ENCODE data around the gene RBM10. TPM values are rescaled to one million over a fixed set of nuclear protein-coding genes. Genes with fewer than 3 reads are reported as not detected.

RBM10 gene
- total RNA-seq, 1 donor from 2014 or later, result 29.6 TPM

- Mint-ChIP-seq H3K4me3 (ENCODE audit: unreplicated experiment) (peak overlapping the region; percentile 6), H3K36me3 (ENCODE audit: low read depth) (no peaks in the 10 kb centered on the region), H3K27me3 (ENCODE audit: low read depth) (no peaks in the 10 kb centered on the region), H3K4me1 (ENCODE audit: low read depth) (peaks cover 15% of the 10 kb centered on the region), H3K27ac (ENCODE audit: unreplicated experiment) (peak overlapping the region; percentile 54), H3K9me3 (ENCODE audit: low read depth) (no peaks in the 10 kb centered on the region)
- no peak for TF ChIP-seq CTCF (IDR thresholded peaks at IDR 0.05)
- DNase-seq (ENCODE audit: low spot score), result no peak
Observed at GRCh38 chrX:47146936-47147859, 2.2 kb downstream of the RBM10 start.

- Mint-ChIP-seq H3K27me3 (ENCODE audit: low read depth) (no peaks in the 10 kb centered on the region), H3K4me3 (ENCODE audit: unreplicated experiment) (no peak overlapping the region), H3K36me3 (ENCODE audit: low read depth) (no peaks in the 10 kb centered on the region), H3K27ac (ENCODE audit: unreplicated experiment) (no peak overlapping the region), H3K4me1 (ENCODE audit: low read depth) (peaks cover 15% of the 10 kb centered on the region), H3K9me3 (ENCODE audit: low read depth) (no peaks in the 10 kb centered on the region)
- TF ChIP-seq CTCF (IDR thresholded peaks at IDR 0.05), result no peak
- no peak for DNase-seq (ENCODE audit: low spot score)
Observed at GRCh38 chrX:47148946-47149345, 3.9 kb downstream of the RBM10 start.

- H3K4me1 Mint-ChIP-seq (ENCODE audit: low read depth), result peaks cover 11% of the 10 kb centered on the region
- no peaks in the 10 kb centered on the region for H3K9me3 Mint-ChIP-seq (ENCODE audit: low read depth)
- no peaks in the 10 kb centered on the region for H3K27me3 Mint-ChIP-seq (ENCODE audit: low read depth)
- no peak for TF ChIP-seq CTCF (IDR thresholded peaks at IDR 0.05)
- no peak for DNase-seq (ENCODE audit: low spot score)
- no peak overlapping the region for H3K4me3 Mint-ChIP-seq (ENCODE audit: unreplicated experiment)
- no peak overlapping the region for H3K27ac Mint-ChIP-seq (ENCODE audit: unreplicated experiment)
- H3K36me3 Mint-ChIP-seq (ENCODE audit: low read depth), result no peaks in the 10 kb centered on the region
Observed at GRCh38 chrX:47151435-47151834, 6.4 kb downstream of the RBM10 start.

GRCh38 chrX:47156611-47157520 lies 11.8 kb downstream of the RBM10 start:
- Mint-ChIP-seq H3K4me3 (ENCODE audit: unreplicated experiment) (no peak overlapping the region), H3K4me1 (ENCODE audit: low read depth) (no peaks in the 10 kb centered on the region), H3K27ac (ENCODE audit: unreplicated experiment) (no peak overlapping the region), H3K36me3 (ENCODE audit: low read depth) (peaks cover 4% of the 10 kb centered on the region), H3K9me3 (ENCODE audit: low read depth) (no peaks in the 10 kb centered on the region), H3K27me3 (ENCODE audit: low read depth) (no peaks in the 10 kb centered on the region)
- no peak for DNase-seq (ENCODE audit: low spot score)
- TF ChIP-seq CTCF (IDR thresholded peaks at IDR 0.05), result no peak

- peaks cover 4% of the 10 kb centered on the region for H3K36me3 Mint-ChIP-seq (ENCODE audit: low read depth)
- no peaks in the 10 kb centered on the region for H3K27me3 Mint-ChIP-seq (ENCODE audit: low read depth)
- no peak overlapping the region for H3K4me3 Mint-ChIP-seq (ENCODE audit: unreplicated experiment)
- H3K27ac Mint-ChIP-seq (ENCODE audit: unreplicated experiment), result no peak overlapping the region
- no peaks in the 10 kb centered on the region for H3K4me1 Mint-ChIP-seq (ENCODE audit: low read depth)
- H3K9me3 Mint-ChIP-seq (ENCODE audit: low read depth), result no peaks in the 10 kb centered on the region
- no peak for DNase-seq (ENCODE audit: low spot score)
- TF ChIP-seq CTCF (IDR thresholded peaks at IDR 0.05), result no peak
Observed at GRCh38 chrX:47158131-47158530, 13.1 kb downstream of the RBM10 start.

All from chondrocyte (in vitro differentiated cells).